Measurements from ENCODE around the gene SERGEF.

Gene SERGEF

GRCh38 chr11:17747131-17747955 is 265.5 kb downstream of the SERGEF start:
- no peaks in the 10 kb centered on the region for H3K27me3 ChIP-seq (ENCODE audit: low read length)
- no peak overlapping the region for H2AFZ ChIP-seq (ENCODE audit: low read depth, low read length, severe bottlenecking)
- H3K36me3 ChIP-seq (ENCODE audit: low read length) = no peaks in the 10 kb centered on the region
- no peaks in the 10 kb centered on the region for H4K20me1 ChIP-seq (ENCODE audit: low read depth, low read length)
- no peak overlapping the region for H3K27ac ChIP-seq (ENCODE audit: low read depth, low read length)
- H3K9me3 ChIP-seq (ENCODE audit: insufficient read depth, low read length) = no peaks in the 10 kb centered on the region
- no peaks in the 10 kb centered on the region for H3F3A ChIP-seq (ENCODE audit: insufficient read depth)
- H3K9ac ChIP-seq (ENCODE audit: low read length) = no peak overlapping the region
- no peak overlapping the region for H3K4me3 ChIP-seq (ENCODE audit: insufficient read depth, low read length, poor library complexity, severe bottlenecking)
- H3K9me2 ChIP-seq (replicated peaks; ENCODE audit: insufficient read depth, low read length) = no peaks in the 10 kb centered on the region
- no peak for TF ChIP-seq CTCF (IDR thresholded peaks at IDR 0.05; ENCODE audit: insufficient read depth, low read length, poor library complexity, severe bottlenecking)
- no peak for TF ChIP-seq EZH2phosphoT487 (conservative IDR thresholded peaks at IDR 0.05; ENCODE audit: low read length)
- no peaks in the 10 kb centered on the region for H3K79me2 ChIP-seq (ENCODE audit: insufficient read depth, low read length)
- H3K4me2 ChIP-seq (ENCODE audit: low read depth, low read length, poor library complexity, severe bottlenecking) = no peak overlapping the region

DNA sequence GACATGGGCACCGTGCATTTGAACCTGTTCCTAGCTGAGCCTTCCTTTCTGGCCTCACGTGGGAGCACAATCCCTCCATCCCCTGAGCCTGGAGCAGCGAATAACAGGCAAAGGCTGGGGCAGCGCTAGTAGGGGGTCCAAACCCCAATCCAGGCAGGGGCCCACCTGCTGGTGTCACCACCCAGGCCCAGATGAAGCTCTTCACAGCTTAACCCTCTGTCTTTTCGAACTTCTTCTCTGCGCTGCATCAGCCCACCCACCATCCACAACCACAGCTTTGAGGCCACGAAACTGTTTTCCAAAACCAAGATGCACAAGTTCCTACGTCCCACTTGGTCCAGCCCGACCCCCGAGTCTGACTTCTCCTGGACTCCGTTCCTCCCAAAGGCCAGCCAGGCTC is 266.8 kb downstream of the SERGEF start:
- H3K27ac ChIP-seq (ENCODE audit: low read depth, low read length) = no peak overlapping the region
- H3F3A ChIP-seq (ENCODE audit: insufficient read depth) = no peaks in the 10 kb centered on the region
- TF ChIP-seq CTCF (IDR thresholded peaks at IDR 0.05; ENCODE audit: insufficient read depth, low read length, poor library complexity, severe bottlenecking) (no peak), EZH2phosphoT487 (conservative IDR thresholded peaks at IDR 0.05; ENCODE audit: low read length) (no peak)
- H3K4me3 ChIP-seq (ENCODE audit: insufficient read depth, low read length, poor library complexity, severe bottlenecking) = no peak overlapping the region
- H3K79me2 ChIP-seq (ENCODE audit: insufficient read depth, low read length) = no peaks in the 10 kb centered on the region
- H3K9ac ChIP-seq (ENCODE audit: low read length) = no peak overlapping the region
- H4K20me1 ChIP-seq (ENCODE audit: low read depth, low read length) = no peaks in the 10 kb centered on the region
- no peaks in the 10 kb centered on the region for H3K9me2 ChIP-seq (replicated peaks; ENCODE audit: insufficient read depth, low read length)
- H3K4me2 ChIP-seq (ENCODE audit: low read depth, low read length, poor library complexity, severe bottlenecking) = no peak overlapping the region
- no peaks in the 10 kb centered on the region for H3K27me3 ChIP-seq (ENCODE audit: low read length)
- no peaks in the 10 kb centered on the region for H3K9me3 ChIP-seq (ENCODE audit: insufficient read depth, low read length)
- no peaks in the 10 kb centered on the region for H3K36me3 ChIP-seq (ENCODE audit: low read length)
- no peak overlapping the region for H2AFZ ChIP-seq (ENCODE audit: low read depth, low read length, severe bottlenecking)

DNA sequence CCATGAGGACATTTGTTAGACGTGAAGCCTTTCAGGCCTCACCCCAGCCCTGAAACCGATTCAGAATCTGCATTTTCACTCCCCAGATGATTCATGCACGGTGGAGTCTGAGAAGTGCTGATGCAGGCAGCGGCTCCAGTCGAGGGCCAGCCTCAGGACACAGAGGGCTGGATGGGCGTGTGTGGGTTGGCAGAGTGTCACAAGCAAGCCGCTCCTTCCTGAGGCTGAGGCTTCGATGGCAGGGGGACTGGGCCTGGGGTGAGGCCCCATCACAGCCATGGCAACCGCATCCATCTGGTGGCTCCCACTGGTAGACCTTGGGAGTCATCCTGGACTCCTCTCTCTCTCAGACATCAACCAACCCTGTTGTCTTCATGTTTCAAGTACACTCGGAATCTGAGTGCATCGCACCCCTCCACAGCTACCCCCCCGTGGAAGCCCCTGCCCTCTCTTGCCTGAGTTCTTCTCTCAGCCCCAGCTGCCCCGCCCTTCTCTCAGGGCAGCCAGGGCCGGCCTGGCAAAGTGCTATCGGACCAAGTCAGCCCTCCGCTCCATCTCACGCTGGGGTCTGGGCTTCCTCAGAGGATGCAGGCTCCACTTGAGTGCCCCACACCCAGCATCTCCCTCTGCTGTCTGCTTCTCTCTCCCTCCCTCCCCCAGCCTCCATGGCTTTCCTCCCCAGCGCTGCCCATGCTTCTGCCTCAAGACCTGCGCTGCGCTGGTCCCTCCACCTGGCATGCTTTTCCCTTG is 267.6 kb downstream of the SERGEF start:
- Histone ChIP-seq H3K4me3 (ENCODE audit: insufficient read depth, low read length, poor library complexity, severe bottlenecking) (no peak overlapping the region), H3K79me2 (ENCODE audit: insufficient read depth, low read length) (no peaks in the 10 kb centered on the region), H3K27me3 (ENCODE audit: low read length) (no peaks in the 10 kb centered on the region), H3K9ac (ENCODE audit: low read length) (no peak overlapping the region), H2AFZ (ENCODE audit: low read depth, low read length, severe bottlenecking) (no peak overlapping the region), H3K36me3 (ENCODE audit: low read length) (no peaks in the 10 kb centered on the region), H3K27ac (ENCODE audit: low read depth, low read length) (no peak overlapping the region), H4K20me1 (ENCODE audit: low read depth, low read length) (no peaks in the 10 kb centered on the region), H3F3A (ENCODE audit: insufficient read depth) (no peaks in the 10 kb centered on the region), H3K9me3 (ENCODE audit: insufficient read depth, low read length) (no peaks in the 10 kb centered on the region), H3K9me2 (replicated peaks; ENCODE audit: insufficient read depth, low read length) (no peaks in the 10 kb centered on the region), H3K4me2 (ENCODE audit: low read depth, low read length, poor library complexity, severe bottlenecking) (no peak overlapping the region)
- TF ChIP-seq EZH2phosphoT487 (conservative IDR thresholded peaks at IDR 0.05; ENCODE audit: low read length) (no peak), CTCF (IDR thresholded peaks at IDR 0.05; ENCODE audit: insufficient read depth, low read length, poor library complexity, severe bottlenecking) (no peak)
